Measurements from ENCODE around the gene LRRC49. TPM values are rescaled to one million over a fixed set of nuclear protein-coding genes. Genes with fewer than 3 reads are reported as not detected.

LRRC49 gene
- total RNA-seq, 1 donor from 2014 or later = 23.1 TPM

- no peak for DNase-seq (ENCODE audit: low spot score in 2 of 2)
- no peak overlapping the region for H3K4me3 ChIP-seq
- H3K9me3 ChIP-seq = no peaks in the 10 kb centered on the region
- no peaks in the 10 kb centered on the region for H3K27me3 ChIP-seq
- H3K27ac ChIP-seq = no peak overlapping the region
- no peak for TF ChIP-seq CTCF (IDR thresholded peaks at IDR 0.05)
- H3K4me1 ChIP-seq = peaks cover 3 to 6% of the 10 kb centered on the region in 2 donors
- intact Hi-C loops (cut with DNase I) = no loop called here
- H3K36me3 ChIP-seq = no peaks in the 10 kb centered on the region
Measured at GRCh38 chr15:71005895-71006294, 113.3 kb downstream of the LRRC49 start.

- H3K9me3 ChIP-seq = no peaks in the 10 kb centered on the region
- no peaks in the 10 kb centered on the region for H3K27me3 ChIP-seq
- H3K4me3 ChIP-seq = no peak overlapping the region
- H3K4me1 ChIP-seq = no peaks in the 10 kb centered on the region
- H3K27ac ChIP-seq = no peak overlapping the region
- no peak for TF ChIP-seq CTCF (IDR thresholded peaks at IDR 0.05)
- intact Hi-C loops (cut with DNase I) = no loop called here
- DNase-seq (ENCODE audit: low spot score in 2 of 2) = no peak
- no peaks in the 10 kb centered on the region for H3K36me3 ChIP-seq
Measured at GRCh38 chr15:71008250-71008870, 115.7 kb downstream of the LRRC49 start.

GRCh38 chr15:71010472-71010871 lies 117.8 kb downstream of the LRRC49 start:
- Histone ChIP-seq H3K36me3 (no peaks in the 10 kb centered on the region), H3K27ac (no peak overlapping the region), H3K9me3 (no peaks in the 10 kb centered on the region), H3K4me3 (no peak overlapping the region), H3K27me3 (no peaks in the 10 kb centered on the region), H3K4me1 (no peaks in the 10 kb centered on the region)
- DNase-seq (ENCODE audit: low spot score in 2 of 2) = no peak
- TF ChIP-seq CTCF (IDR thresholded peaks at IDR 0.05) = no peak
- intact Hi-C loops (cut with DNase I) = loop anchor here (2.0 kb wide), 2 partner anchors 92 to 430 kb away; no protein-coding TSS in a partner anchor

GRCh38 chr15:71010997-71011396 lies 118.4 kb downstream of the LRRC49 start:
- Histone ChIP-seq H3K27me3 (no peaks in the 10 kb centered on the region), H3K4me3 (no peak overlapping the region), H3K4me1 (no peaks in the 10 kb centered on the region), H3K36me3 (no peaks in the 10 kb centered on the region), H3K27ac (no peak overlapping the region), H3K9me3 (no peaks in the 10 kb centered on the region)
- intact Hi-C loops (cut with DNase I) = loop anchor here (2.0 kb wide), 2 partner anchors 92 to 430 kb away; no protein-coding TSS in a partner anchor
- TF ChIP-seq CTCF (IDR thresholded peaks at IDR 0.05) = no peak
- DNase-seq (ENCODE audit: low spot score in 2 of 2) = no peak

- Histone ChIP-seq H3K27ac (no peak overlapping the region), H3K9me3 (no peaks in the 10 kb centered on the region), H3K4me1 (no peaks in the 10 kb centered on the region), H3K36me3 (no peaks in the 10 kb centered on the region), H3K4me3 (no peak overlapping the region), H3K27me3 (no peaks in the 10 kb centered on the region)
- intact Hi-C loops (cut with DNase I) = loop anchor here (2.0 kb wide), 2 partner anchors 91 to 429 kb away; no protein-coding TSS in a partner anchor
- DNase-seq (ENCODE audit: low spot score in 2 of 2) = no peak
- TF ChIP-seq CTCF (IDR thresholded peaks at IDR 0.05) = peak; percentile 59 to 79 (median 61)
Measured at GRCh38 chr15:71011503-71012155, 119.0 kb downstream of the LRRC49 start.

Data from ascending aorta (tissue), 2 donors.